GM19468 (cell line): Measurements from ENCODE around the gene NAP1L3.

Experiments used
- ATAC-seq: cut with Tn5 transposase; IDR thresholded peaks from one replicate; pipeline ENCODE4 v1.9.1; 2021; ENCODE audit warnings: mild to moderate bottlenecking, moderate library complexity, moderate number of reproducible peaks; ENCODE audit not compliant: unreplicated experiment; ENCODE audit errors: extremely low read depth

NAP1L3 gene, protein sequence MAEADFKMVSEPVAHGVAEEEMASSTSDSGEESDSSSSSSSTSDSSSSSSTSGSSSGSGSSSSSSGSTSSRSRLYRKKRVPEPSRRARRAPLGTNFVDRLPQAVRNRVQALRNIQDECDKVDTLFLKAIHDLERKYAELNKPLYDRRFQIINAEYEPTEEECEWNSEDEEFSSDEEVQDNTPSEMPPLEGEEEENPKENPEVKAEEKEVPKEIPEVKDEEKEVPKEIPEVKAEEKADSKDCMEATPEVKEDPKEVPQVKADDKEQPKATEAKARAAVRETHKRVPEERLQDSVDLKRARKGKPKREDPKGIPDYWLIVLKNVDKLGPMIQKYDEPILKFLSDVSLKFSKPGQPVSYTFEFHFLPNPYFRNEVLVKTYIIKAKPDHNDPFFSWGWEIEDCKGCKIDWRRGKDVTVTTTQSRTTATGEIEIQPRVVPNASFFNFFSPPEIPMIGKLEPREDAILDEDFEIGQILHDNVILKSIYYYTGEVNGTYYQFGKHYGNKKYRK

DNA sequence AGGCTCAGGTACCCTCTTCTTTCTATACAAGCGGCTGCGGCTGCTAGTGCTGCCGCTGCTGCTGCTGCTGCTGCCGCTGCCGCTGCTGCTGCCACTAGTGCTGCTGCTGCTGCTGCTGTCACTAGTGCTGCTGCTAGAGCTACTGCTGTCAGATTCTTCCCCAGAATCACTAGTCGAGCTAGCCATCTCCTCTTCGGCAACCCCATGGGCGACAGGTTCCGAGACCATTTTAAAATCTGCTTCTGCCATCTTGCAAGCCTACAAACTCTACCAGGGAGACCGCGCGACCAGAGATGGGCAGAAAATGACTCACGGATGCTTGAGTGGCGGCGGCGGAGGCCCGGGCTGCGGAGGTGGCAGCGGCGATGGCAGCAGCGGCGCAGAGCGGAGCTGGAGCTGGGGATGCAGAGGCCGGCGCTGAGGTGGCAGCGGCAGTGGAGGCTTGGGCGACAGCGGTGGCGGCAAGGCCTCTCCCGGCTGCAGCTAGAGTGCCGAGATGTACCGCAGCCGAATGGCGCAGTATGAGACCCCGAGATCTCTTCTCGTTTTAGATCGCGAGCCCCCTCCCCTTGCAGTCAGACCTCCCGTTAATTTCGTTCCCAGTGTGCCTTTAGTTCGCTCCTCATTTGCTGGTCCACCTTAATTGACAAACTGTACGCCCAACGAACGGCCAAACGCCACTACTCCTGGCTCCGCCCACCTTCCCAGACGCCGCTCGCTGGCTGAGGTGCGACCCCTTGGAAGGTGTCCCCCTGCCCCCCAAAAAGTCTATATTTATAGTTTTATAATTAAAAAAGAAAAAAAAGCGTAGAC lies at the start of gene NAP1L3:
NAP1L3 (minus strand) TSS at position 523 of the 813 bp plus-strand sequence; CDS start at position 249, 274 bp downstream.
- ATAC-seq = no peak

DNA sequence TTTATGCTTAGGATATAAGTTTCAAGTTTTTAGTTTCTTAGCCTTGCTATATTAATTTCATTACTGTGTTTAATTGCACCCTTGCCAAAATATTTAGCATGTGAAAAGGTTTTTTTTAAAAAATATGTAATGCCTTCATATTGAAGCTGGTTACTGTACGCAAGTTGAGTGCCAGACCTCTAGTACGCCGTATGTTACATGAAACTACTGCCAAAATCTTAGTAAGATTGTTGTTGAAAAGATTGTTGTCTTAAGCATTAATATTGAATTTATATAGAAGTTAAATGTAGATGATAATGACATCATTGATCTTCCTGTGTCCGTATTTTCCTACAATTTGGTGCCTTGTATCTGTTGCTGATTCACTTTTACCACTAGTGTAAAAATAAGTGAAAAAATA lies 37.7 kb upstream of the NAP1L3 start:
- no peak for ATAC-seq

DNA sequence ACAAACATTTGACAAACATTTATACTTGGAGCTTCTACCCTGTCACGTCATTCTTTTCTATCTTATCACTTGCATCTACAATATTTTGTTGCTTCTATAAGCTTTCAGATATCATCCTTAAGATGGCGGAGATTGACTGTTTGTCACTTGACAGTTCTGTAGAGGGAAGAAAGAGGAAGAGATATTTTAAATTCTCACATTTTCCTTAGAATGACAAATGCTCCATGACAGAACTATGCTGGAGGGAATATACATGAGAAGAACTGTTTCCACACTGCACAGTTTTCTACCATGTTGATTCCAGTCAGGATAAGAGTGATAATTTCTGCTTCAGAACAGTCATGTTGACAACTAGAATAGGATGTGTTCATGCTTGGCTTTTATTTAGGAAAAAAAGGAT lies 30.3 kb upstream of the NAP1L3 start:
- ATAC-seq = no peak

- no peak for ATAC-seq
These were observed 22.6 kb upstream of the NAP1L3 start for GRCh38 chrX:93695981-93696380.

GRCh38 chrX:93673869-93674271 lies 492 bp upstream of the NAP1L3 start, which contains the start of gene FAM133A:
TSS of gene FAM133A (plus strand) at chrX:93674206. CDS start at chrX:93709420, 35,214 bp downstream.
- ATAC-seq = no peak

DNA sequence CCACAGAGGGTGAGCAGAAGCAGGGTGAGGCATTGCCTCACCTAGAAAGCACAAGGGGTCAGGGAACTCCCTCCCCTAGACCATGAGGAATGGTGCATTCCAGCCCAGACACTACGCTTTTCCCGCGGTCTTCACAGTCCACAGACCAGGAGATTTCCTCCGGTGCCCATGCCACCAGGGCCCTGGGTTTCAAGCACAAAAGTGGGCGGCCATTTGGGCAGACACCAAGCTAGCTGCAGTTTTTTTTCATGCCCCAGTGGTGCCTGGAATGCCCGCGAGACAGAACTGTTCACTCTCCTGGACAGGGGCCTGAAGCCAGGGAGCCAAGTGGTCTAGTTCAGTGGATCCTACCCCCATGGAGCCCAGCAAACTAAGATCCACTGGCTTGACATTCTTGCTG lies 12.8 kb downstream of the NAP1L3 start:
- no peak for ATAC-seq

DNA sequence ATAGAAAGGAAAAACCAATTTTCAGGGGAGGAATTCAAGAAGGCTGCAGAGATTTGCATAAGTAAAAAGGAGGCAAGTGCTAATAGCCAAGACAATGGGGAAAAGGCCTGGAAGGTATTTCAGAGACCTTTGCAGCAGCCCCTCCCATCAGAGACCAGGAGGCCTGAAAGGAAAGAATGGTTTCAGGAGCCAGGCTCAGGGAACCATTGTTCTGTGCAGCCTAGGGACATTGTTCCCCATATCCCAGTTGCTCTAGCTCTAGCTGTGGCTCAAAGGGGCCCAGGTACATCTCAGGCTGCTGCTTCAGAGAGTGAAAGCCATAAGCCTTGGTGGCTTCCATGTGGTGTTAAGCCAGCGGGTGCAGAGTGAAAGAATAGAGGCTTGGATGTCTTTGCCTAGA lies 24.0 kb downstream of the NAP1L3 start:
- no peak for ATAC-seq

- no peak for ATAC-seq
These were observed 35.8 kb downstream of the NAP1L3 start for GRCh38 chrX:93637591-93637990.
